ENCODE results near the gene TRIP12.

Gene TRIP12

DNA sequence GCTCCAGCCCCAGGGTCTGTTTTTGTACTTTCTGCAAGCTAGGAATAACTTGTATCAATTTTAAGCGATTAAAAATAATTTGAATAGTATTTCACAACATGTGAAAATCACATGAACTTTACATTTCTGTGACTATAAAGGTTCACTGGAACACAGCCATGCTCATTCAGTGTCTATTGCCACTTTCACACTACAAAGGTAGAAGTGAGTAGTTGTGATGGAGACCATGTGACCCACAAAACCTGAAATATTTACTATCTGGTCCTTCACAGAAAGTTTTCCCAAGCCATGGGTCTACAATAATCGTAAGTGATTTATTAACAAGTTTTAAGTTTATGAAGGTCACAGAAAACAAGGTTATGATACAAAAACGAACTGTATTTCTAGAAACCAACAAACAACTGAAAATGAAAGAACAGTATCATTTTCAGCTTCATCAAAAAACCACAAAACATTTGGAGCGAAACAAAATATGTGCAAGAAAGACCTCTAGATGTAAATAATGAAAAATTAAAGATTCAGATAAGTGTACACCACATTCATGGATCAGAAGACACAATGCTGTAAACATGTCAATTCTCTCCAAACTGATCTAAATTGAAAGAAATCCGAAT lies 138.6 kb downstream of the TRIP12 start:
- peaks cover 0 to 2% (median 0%) of the 10 kb centered on the region in 4 experiments for H3K4me1 ChIP-seq (ENCODE audit: control extremely low read depth in 1 of 4, control insufficient read depth in 4 of 4, insufficient read depth in 4 of 4, low read length in 3 of 4)
- no peak overlapping the region for H3K4me3 ChIP-seq (ENCODE audit: control insufficient read depth in 1 of 7, extremely low read depth in 1 of 7, insufficient read depth in 4 of 7, low read depth in 2 of 7, low read length in 6 of 7)
- H3K9me3 ChIP-seq (ENCODE audit: control extremely low read depth in 1 of 5, control insufficient read depth in 4 of 5, insufficient read depth in 2 of 5, low read depth in 1 of 5, low read length in 4 of 5): no peaks in the 10 kb centered on the region
- no peaks in the 10 kb centered on the region for H3K27me3 ChIP-seq (replicated peaks in 2 of 5; ENCODE audit: control insufficient read depth in 4 of 5, insufficient read depth in 5 of 5, low read length in 4 of 5)
- ChIA-PET POLR2A (no interaction called here), CTCF (interaction anchor here (2.8 to 6.2 kb wide), 2 partner anchors 10 to 17 kb away, joined by 12 to 47 read pairs; no protein-coding TSS in a partner anchor)
- no peak for DNase-seq
- H3K27ac ChIP-seq (ENCODE audit: insufficient read depth in 1 of 2, low read depth in 1 of 2, low read length in 2 of 2, poor library complexity in 1 of 2, severe bottlenecking in 2 of 2): no peak overlapping the region
- peaks cover 17 to 66% (median 42%) of the 10 kb centered on the region in 4 experiments for H3K36me3 ChIP-seq (ENCODE audit: control insufficient read depth in 4 of 4, insufficient read depth in 4 of 4, low read length in 3 of 4)
- no CpG with 5 or more reads among the region's 5 CpGs for WGBS (ENCODE audit: insufficient coverage)

DNA sequence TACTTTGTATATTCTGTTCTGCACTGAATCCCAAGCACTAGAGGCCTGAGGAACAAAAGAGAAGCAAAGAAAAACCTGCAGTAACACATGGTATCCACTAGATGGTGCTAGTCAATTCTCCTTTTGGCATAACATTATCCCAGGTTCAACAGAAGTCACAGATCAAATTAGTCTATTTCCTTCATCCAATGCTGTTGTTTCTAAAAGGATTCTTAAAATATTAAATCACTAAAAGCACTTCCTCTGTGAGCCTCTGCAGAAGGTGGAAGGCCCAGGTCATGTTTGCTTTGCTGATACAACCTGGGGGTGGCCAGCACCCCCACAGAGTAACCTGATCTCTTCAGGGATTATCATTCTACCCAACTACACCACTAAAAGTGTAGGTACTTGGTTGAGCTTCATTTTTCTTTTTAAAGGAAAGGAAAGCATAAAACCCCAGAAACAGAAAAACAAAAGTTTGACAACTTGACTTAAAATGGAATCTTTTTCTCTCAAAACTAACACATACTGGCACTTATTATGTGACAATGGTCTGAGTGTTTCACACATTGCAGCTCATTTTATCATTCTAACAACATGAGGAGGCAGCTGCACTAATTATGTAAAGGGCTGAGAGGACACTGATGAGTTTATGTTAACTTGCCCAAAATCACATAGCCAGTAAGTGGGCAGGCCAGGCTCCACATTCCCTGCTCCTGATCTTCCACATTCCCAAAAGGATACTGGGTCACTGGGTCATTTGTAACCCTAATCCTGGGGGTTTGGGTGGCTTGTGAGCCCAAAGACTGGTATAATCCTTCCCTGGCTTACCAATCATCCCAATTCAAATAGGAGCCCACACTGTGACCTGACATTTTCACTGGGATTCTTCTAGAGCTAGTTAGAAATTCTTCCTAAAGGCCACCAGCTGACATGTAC lies 140.7 kb downstream of the TRIP12 start:
- H3K27ac ChIP-seq (ENCODE audit: insufficient read depth in 1 of 2, low read depth in 1 of 2, low read length in 2 of 2, poor library complexity in 1 of 2, severe bottlenecking in 2 of 2): peak overlapping the region in 1 of 2 experiments; percentile 44
- H3K9me3 ChIP-seq (ENCODE audit: control extremely low read depth in 1 of 5, control insufficient read depth in 4 of 5, insufficient read depth in 2 of 5, low read depth in 1 of 5, low read length in 4 of 5): no peaks in the 10 kb centered on the region
- ChIA-PET POLR2A (no interaction called here), CTCF (interaction anchor here (0.7 to 6.2 kb wide), 13 partner anchors 8 to 135 kb away, joined by 3 to 47 read pairs (median 4); no protein-coding TSS in a partner anchor)
- H3K36me3 ChIP-seq (ENCODE audit: control insufficient read depth in 4 of 4, insufficient read depth in 4 of 4, low read length in 3 of 4): peaks cover 17 to 61% (median 43%) of the 10 kb centered on the region in 4 experiments
- H3K27me3 ChIP-seq (replicated peaks in 2 of 5; ENCODE audit: control insufficient read depth in 4 of 5, insufficient read depth in 5 of 5, low read length in 4 of 5): no peaks in the 10 kb centered on the region
- no peak overlapping the region for H3K4me3 ChIP-seq (ENCODE audit: control insufficient read depth in 1 of 7, extremely low read depth in 1 of 7, insufficient read depth in 4 of 7, low read depth in 2 of 7, low read length in 6 of 7)
- DNase-seq: peak; percentile 25 to 64 (median 59)
- peaks cover 0 to 5% (median 2%) of the 10 kb centered on the region in 4 experiments for H3K4me1 ChIP-seq (ENCODE audit: control extremely low read depth in 1 of 4, control insufficient read depth in 4 of 4, insufficient read depth in 4 of 4, low read length in 3 of 4)

DNA sequence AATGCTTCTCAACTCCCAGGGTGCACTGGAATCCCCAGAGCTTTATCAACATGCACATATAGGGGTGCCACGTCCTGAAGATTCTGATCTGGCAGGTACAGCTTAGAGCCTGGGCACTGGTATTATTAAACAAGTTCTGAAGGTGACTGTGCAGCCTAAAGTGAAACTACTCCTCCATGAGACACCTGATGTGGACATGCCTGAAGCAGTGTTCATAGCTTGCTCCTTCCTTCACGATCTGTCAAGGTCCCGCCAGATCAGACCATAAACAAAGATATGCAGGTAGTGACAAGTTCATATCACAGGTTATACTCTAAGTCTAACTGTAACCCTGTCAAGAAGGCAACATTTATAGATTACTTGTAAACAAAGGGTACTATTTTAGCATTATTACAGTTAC lies 142.2 kb downstream of the TRIP12 start:
- peaks cover 17 to 52% (median 36%) of the 10 kb centered on the region in 4 experiments for H3K36me3 ChIP-seq (ENCODE audit: control insufficient read depth in 4 of 4, insufficient read depth in 4 of 4, low read length in 3 of 4)
- POLR2A ChIA-PET: no interaction called here
- 95% methylated on average over 2 of the region's 3 CpGs for WGBS (ENCODE audit: insufficient coverage)
- CTCF ChIA-PET: interaction anchor here (0.8 to 6.2 kb wide), 9 partner anchors 10 to 96 kb away, joined by 3 to 47 read pairs (median 3); no protein-coding TSS in a partner anchor
- H3K4me1 ChIP-seq (ENCODE audit: control extremely low read depth in 1 of 4, control insufficient read depth in 4 of 4, insufficient read depth in 4 of 4, low read length in 3 of 4): peaks cover 5 to 11% (median 7%) of the 10 kb centered on the region in 4 experiments
- H3K4me3 ChIP-seq (ENCODE audit: control insufficient read depth in 1 of 7, extremely low read depth in 1 of 7, insufficient read depth in 4 of 7, low read depth in 2 of 7, low read length in 6 of 7): no peak overlapping the region
- no peaks in the 10 kb centered on the region for H3K9me3 ChIP-seq (ENCODE audit: control extremely low read depth in 1 of 5, control insufficient read depth in 4 of 5, insufficient read depth in 2 of 5, low read depth in 1 of 5, low read length in 4 of 5)
- no peak overlapping the region for H3K27ac ChIP-seq (ENCODE audit: insufficient read depth in 1 of 2, low read depth in 1 of 2, low read length in 2 of 2, poor library complexity in 1 of 2, severe bottlenecking in 2 of 2)
- no peak for DNase-seq
- H3K27me3 ChIP-seq (replicated peaks in 2 of 5; ENCODE audit: control insufficient read depth in 4 of 5, insufficient read depth in 5 of 5, low read length in 4 of 5): no peaks in the 10 kb centered on the region

DNA sequence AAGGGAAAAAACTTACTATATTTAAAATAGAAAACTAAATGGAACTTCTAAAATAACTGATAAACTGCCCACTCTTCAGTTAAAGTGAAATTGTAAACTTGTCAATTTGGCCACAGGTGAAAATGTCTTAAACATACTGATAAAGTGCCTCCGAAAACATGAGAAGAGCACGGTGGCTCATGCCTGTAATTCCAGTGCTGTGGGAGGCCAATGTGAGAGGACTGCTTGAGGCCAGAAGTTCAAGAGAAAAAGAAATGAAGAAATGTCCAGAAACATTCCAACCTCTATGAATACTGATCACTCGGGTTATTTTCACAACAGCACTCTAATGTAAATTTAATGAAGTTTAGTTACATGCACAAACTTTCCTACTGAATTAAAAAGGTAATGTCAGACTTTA lies 144.1 kb downstream of the TRIP12 start:
- Histone ChIP-seq H3K9me3 (ENCODE audit: control extremely low read depth in 1 of 5, control insufficient read depth in 4 of 5, insufficient read depth in 2 of 5, low read depth in 1 of 5, low read length in 4 of 5) (no peaks in the 10 kb centered on the region), H3K36me3 (ENCODE audit: control insufficient read depth in 4 of 4, insufficient read depth in 4 of 4, low read length in 3 of 4) (peaks cover 21 to 65% (median 44%) of the 10 kb centered on the region in 4 experiments), H3K27ac (ENCODE audit: insufficient read depth in 1 of 2, low read depth in 1 of 2, low read length in 2 of 2, poor library complexity in 1 of 2, severe bottlenecking in 2 of 2) (no peak overlapping the region), H3K4me1 (ENCODE audit: control extremely low read depth in 1 of 4, control insufficient read depth in 4 of 4, insufficient read depth in 4 of 4, low read length in 3 of 4) (peaks cover 5 to 11% (median 7%) of the 10 kb centered on the region in 4 experiments), H3K27me3 (replicated peaks in 2 of 5; ENCODE audit: control insufficient read depth in 4 of 5, insufficient read depth in 5 of 5, low read length in 4 of 5) (no peaks in the 10 kb centered on the region), H3K4me3 (ENCODE audit: control insufficient read depth in 1 of 7, extremely low read depth in 1 of 7, insufficient read depth in 4 of 7, low read depth in 2 of 7, low read length in 6 of 7) (no peak overlapping the region)
- DNase-seq: no peak
- CTCF ChIA-PET: no interaction called here
- POLR2A ChIA-PET: no interaction called here
- WGBS (ENCODE audit: insufficient coverage): 100% methylated on average over 1 of the region's 3 CpGs

DNA sequence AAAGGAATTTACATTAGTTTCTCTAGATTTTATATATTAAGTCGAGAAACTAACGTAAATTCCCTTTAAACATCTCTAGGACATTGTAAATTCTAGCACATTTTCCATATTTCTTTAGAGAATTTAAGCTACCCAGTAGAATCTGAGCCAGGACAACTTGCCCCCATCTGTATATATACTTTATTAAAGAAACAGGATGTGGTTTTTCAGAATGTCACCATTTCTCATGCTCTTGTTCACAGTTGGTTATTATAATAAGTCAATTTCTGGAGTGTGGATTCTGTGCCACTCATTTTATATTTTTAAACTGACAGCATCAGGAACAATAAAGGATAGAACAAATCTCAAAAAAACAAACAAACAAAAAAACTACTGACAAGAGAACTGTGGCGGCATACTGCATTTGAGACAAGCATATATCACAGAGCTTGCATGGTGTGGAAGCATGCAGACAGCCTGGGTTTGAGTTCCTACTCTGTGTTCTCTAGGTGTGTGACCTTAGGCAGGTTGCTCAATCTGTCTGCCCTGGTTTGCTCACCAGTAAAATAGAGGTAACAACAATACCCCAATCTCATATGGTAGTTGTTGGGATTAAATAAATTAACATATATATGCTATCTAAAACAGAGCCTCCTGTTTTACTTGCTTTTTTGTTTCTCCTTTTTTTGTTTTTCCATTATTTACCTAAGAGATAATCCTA lies 146.0 kb downstream of the TRIP12 start:
- DNase-seq: peak in 2 of 3 donors; percentile 32 to 58
- WGBS (ENCODE audit: insufficient coverage): 29% methylated on average over 1 of the region's 3 CpGs
- H3K27ac ChIP-seq (ENCODE audit: insufficient read depth in 1 of 2, low read depth in 1 of 2, low read length in 2 of 2, poor library complexity in 1 of 2, severe bottlenecking in 2 of 2): peak overlapping the region; percentile 27
- no peaks in the 10 kb centered on the region for H3K9me3 ChIP-seq (ENCODE audit: control extremely low read depth in 1 of 5, control insufficient read depth in 4 of 5, insufficient read depth in 2 of 5, low read depth in 1 of 5, low read length in 4 of 5)
- POLR2A ChIA-PET: no interaction called here
- H3K27me3 ChIP-seq (replicated peaks in 2 of 5; ENCODE audit: control insufficient read depth in 4 of 5, insufficient read depth in 5 of 5, low read length in 4 of 5): no peaks in the 10 kb centered on the region
- H3K4me3 ChIP-seq (ENCODE audit: control insufficient read depth in 1 of 7, extremely low read depth in 1 of 7, insufficient read depth in 4 of 7, low read depth in 2 of 7, low read length in 6 of 7): no peak overlapping the region
- peaks cover 5 to 11% (median 6%) of the 10 kb centered on the region in 4 experiments for H3K4me1 ChIP-seq (ENCODE audit: control extremely low read depth in 1 of 4, control insufficient read depth in 4 of 4, insufficient read depth in 4 of 4, low read length in 3 of 4)
- CTCF ChIA-PET: no interaction called here
- peaks cover 32 to 71% (median 50%) of the 10 kb centered on the region in 4 experiments for H3K36me3 ChIP-seq (ENCODE audit: control insufficient read depth in 4 of 4, insufficient read depth in 4 of 4, low read length in 3 of 4)

DNA sequence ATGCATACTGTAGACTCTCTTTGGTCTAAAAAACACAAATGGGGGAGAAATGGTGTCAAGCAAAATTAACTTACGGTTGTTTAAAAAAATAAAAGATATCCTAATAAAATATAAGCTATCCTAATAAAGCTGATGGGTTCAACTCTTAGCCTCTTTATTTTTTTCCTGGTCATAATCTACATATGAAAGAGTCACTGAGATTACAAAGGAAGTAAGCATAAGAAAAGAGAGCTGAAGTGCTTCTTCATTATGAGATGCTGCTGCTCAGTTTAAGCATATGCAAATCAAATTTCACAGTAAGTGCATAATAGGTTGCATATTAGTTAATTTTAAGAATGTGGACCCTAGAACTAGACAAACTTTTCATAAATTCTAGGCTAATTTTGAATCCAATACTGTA lies 147.6 kb downstream of the TRIP12 start:
- WGBS (ENCODE audit: insufficient coverage): no CpG with 5 or more reads among the region's 1 CpG
- Histone ChIP-seq H3K9me3 (ENCODE audit: control extremely low read depth in 1 of 5, control insufficient read depth in 4 of 5, insufficient read depth in 2 of 5, low read depth in 1 of 5, low read length in 4 of 5) (no peaks in the 10 kb centered on the region), H3K27me3 (replicated peaks in 2 of 5; ENCODE audit: control insufficient read depth in 4 of 5, insufficient read depth in 5 of 5, low read length in 4 of 5) (no peaks in the 10 kb centered on the region), H3K27ac (ENCODE audit: insufficient read depth in 1 of 2, low read depth in 1 of 2, low read length in 2 of 2, poor library complexity in 1 of 2, severe bottlenecking in 2 of 2) (no peak overlapping the region), H3K4me1 (ENCODE audit: control extremely low read depth in 1 of 4, control insufficient read depth in 4 of 4, insufficient read depth in 4 of 4, low read length in 3 of 4) (peaks cover 5 to 11% (median 6%) of the 10 kb centered on the region in 4 experiments), H3K36me3 (ENCODE audit: control insufficient read depth in 4 of 4, insufficient read depth in 4 of 4, low read length in 3 of 4) (peaks cover 26 to 68% (median 50%) of the 10 kb centered on the region in 4 experiments), H3K4me3 (ENCODE audit: control insufficient read depth in 1 of 7, extremely low read depth in 1 of 7, insufficient read depth in 4 of 7, low read depth in 2 of 7, low read length in 6 of 7) (no peak overlapping the region)
- POLR2A ChIA-PET: no interaction called here
- no peak for DNase-seq
- CTCF ChIA-PET: no interaction called here

Measured in common myeloid progenitor, CD34-positive (primary cell).